Trophoblast cell (in vitro differentiated cells and primary cell): Measurements from ENCODE around the gene EVPL. TPM values are rescaled to one million over a fixed set of nuclear protein-coding genes. Genes with fewer than 3 reads are reported as not detected.

Experiments used
- DNase-seq, 2 donors: peaks; one replicate each; pipeline ENCODE4 v3.0.0-alpha.2; 2016
- H2AFZ ChIP-seq: 2 replicates; pipeline ENCODE4 v1.6.1; 2013; ENCODE audit warnings: low read length, moderate library complexity, mild to moderate bottlenecking; ENCODE audit not compliant: insufficient read depth, poor library complexity
- H2AK5ac ChIP-seq: 2 replicates; pipeline ENCODE4 v1.6.1; 2013; ENCODE audit warnings: mild to moderate bottlenecking, low read length
- H2BK120ac ChIP-seq: 2 replicates; pipeline ENCODE4 v1.6.1; 2013; ENCODE audit warnings: low read length, mild to moderate bottlenecking, moderate library complexity; ENCODE audit not compliant: insufficient read depth, poor library complexity
- H2BK12ac ChIP-seq: 2 replicates; pipeline ENCODE4 v1.6.1; 2013; ENCODE audit warnings: mild to moderate bottlenecking, low read length, moderate library complexity
- H2BK5ac ChIP-seq: 2 replicates; pipeline ENCODE4 v1.6.1; 2013; ENCODE audit warnings: low read length, low read depth, moderate library complexity, mild to moderate bottlenecking; ENCODE audit not compliant: poor library complexity
- H3K14ac ChIP-seq: 2 replicates; pipeline ENCODE4 v1.6.1; 2013; ENCODE audit warnings: mild to moderate bottlenecking, low read length
- H3K18ac ChIP-seq: 2 replicates; pipeline ENCODE4 v1.6.1; 2013; ENCODE audit warnings: mild to moderate bottlenecking, low read length
- H3K23ac ChIP-seq: 2 replicates; pipeline ENCODE4 v1.6.1; 2013; ENCODE audit warnings: low read length
- H3K27ac ChIP-seq: 2 replicates; pipeline ENCODE4 v1.5.1; 2013; ENCODE audit warnings: low read depth, mild to moderate bottlenecking, inconsistent platforms, low read length, moderate library complexity
- H3K27me3 ChIP-seq: 2 replicates; pipeline ENCODE4 v1.6.1; 2013; ENCODE audit warnings: inconsistent platforms, mild to moderate bottlenecking, low read length, moderate library complexity; ENCODE audit not compliant: insufficient read depth
- H3K36me3 ChIP-seq, 2 experiments: 1 replicate in 1 of 2; 2 replicates in 1 of 2; pipeline ENCODE4 v1.6.1; 2013; ENCODE audit warnings: low read length in 2 of 2, mild to moderate bottlenecking in 2 of 2, moderate library complexity in 1 of 2; ENCODE audit not compliant: insufficient read depth in 2 of 2, control insufficient read depth in 1 of 2
- H3K4ac ChIP-seq: 2 replicates; pipeline ENCODE4 v1.6.1; 2013; ENCODE audit warnings: low read depth, mild to moderate bottlenecking, low read length, moderate library complexity
- H3K4me1 ChIP-seq, 2 experiments: 1 replicate in 1 of 2; 2 replicates in 1 of 2; pipeline ENCODE4 v1.6.1; 2013; ENCODE audit warnings: low read length in 2 of 2, mild to moderate bottlenecking in 2 of 2, moderate library complexity in 1 of 2; ENCODE audit not compliant: insufficient read depth in 2 of 2, control insufficient read depth in 1 of 2
- H3K4me2 ChIP-seq: 2 replicates; pipeline ENCODE4 v1.6.1; 2013; ENCODE audit warnings: inconsistent platforms, mild to moderate bottlenecking, low read length, moderate library complexity
- H3K4me3 ChIP-seq: 2 replicates; pipeline ENCODE4 v1.5.1; 2013; ENCODE audit warnings: mild to moderate bottlenecking, low read depth, low read length, inconsistent platforms
- H3K79me1 ChIP-seq: one replicate; pipeline ENCODE4 v1.6.1; 2013; ENCODE audit warnings: low read length
- H3K79me2 ChIP-seq: 2 replicates; pipeline ENCODE4 v1.6.1; 2013; ENCODE audit warnings: low read length, mild to moderate bottlenecking; ENCODE audit not compliant: control insufficient read depth, insufficient read depth, poor library complexity
- H3K9ac ChIP-seq: 2 replicates; pipeline ENCODE4 v1.6.1; 2013; ENCODE audit warnings: mild to moderate bottlenecking, low read length
- H3K9me3 ChIP-seq: 2 replicates; pipeline ENCODE4 v1.6.1; 2013; ENCODE audit warnings: low read depth, mild to moderate bottlenecking, control low read depth, inconsistent platforms, low read length; ENCODE audit not compliant: insufficient read depth
- H4K12ac ChIP-seq: 2 replicates; pipeline ENCODE4 v1.6.1; 2013; ENCODE audit warnings: low read depth, mild to moderate bottlenecking, low read length, moderate library complexity
- H4K8ac ChIP-seq: 2 replicates; pipeline ENCODE4 v1.6.1; 2013; ENCODE audit warnings: low read depth, mild to moderate bottlenecking, low read length, moderate library complexity
- H4K91ac ChIP-seq: one replicate; pipeline ENCODE4 v1.6.1; 2013; ENCODE audit warnings: low read depth, mild to moderate bottlenecking, low read length, moderate library complexity
- WGBS: extraction: QIAGEN DNeasy Blood & Tissue Kit; methylation state at CpG from one replicate; pipeline ENCODE4 v1.1.7; 2013; ENCODE audit warnings: missing lambda C conversion rate; ENCODE audit not compliant: insufficient read length, insufficient coverage; ENCODE audit errors: extremely low coverage; 5-methylcytosine and 5-hydroxymethylcytosine counted together
- polyA plus RNA-seq: library from polyadenylated mRNA; stranded (reverse); fragments of 200-250 nt; gene quantifications from 2 replicates; pipeline ENCODE4 v1.2.3, GENCODE V29; 2013

EVPL gene
- 0.04 and 0.06 TPM in 2 replicates for polyA plus RNA-seq

- Histone ChIP-seq H3K4me2 (no peak within 1 kb of the TSS), H2BK12ac (no peak within 1 kb of the TSS), H3K9ac (no peak within 1 kb of the TSS), H3K36me3 (no peaks in the 10 kb centered on the region), H3K23ac (no peak within 1 kb of the TSS), H2BK5ac (no peak within 1 kb of the TSS), H3K27ac (no peak within 1 kb of the TSS), H3K4ac (no peak within 1 kb of the TSS), H4K12ac (peak within 1 kb of the TSS; percentile 31), H2AK5ac (no peak within 1 kb of the TSS), H3K14ac (no peak within 1 kb of the TSS), H3K4me3 (no peak within 1 kb of the TSS), H3K27me3 (no peaks in the 10 kb centered on the region), H3K18ac (no peak within 1 kb of the TSS), H3K79me2 (no peaks in the 10 kb centered on the region), H3K9me3 (peaks cover 3% of the 10 kb centered on the region), H4K8ac (no peak within 1 kb of the TSS), H3K79me1 (no peaks in the 10 kb centered on the region), H2BK120ac (no peak within 1 kb of the TSS), H4K91ac (no peak within 1 kb of the TSS), H2AFZ (no peak within 1 kb of the TSS), H3K4me1 (peaks cover 0 to 5% of the 10 kb centered on the region in 2 experiments)
- WGBS = no CpG with 5 or more reads among the region's 24 CpGs
- DNase-seq = peak in 1 of 2 donors; percentile 43
Measured at GRCh38 chr17:76027159-76027839, at the start of gene EVPL. Gene EVPL (minus strand): TSS chr17:76027306. CDS start chr17:76027198, 108 bp downstream.

- no peak overlapping the region for H3K9ac ChIP-seq
- peaks cover 9 to 15% of the 10 kb centered on the region in 2 experiments for H3K4me1 ChIP-seq
- H3K79me2 ChIP-seq = peaks cover 9% of the 10 kb centered on the region
- no peak overlapping the region for H2BK5ac ChIP-seq
- H2AK5ac ChIP-seq = no peak overlapping the region
- no peak overlapping the region for H3K23ac ChIP-seq
- H2AFZ ChIP-seq = no peak overlapping the region
- H3K36me3 ChIP-seq = no peaks in the 10 kb centered on the region
- no peak overlapping the region for H4K12ac ChIP-seq
- H2BK120ac ChIP-seq = no peak overlapping the region
- no peak overlapping the region for H4K91ac ChIP-seq
- H3K79me1 ChIP-seq = peaks cover 10% of the 10 kb centered on the region
- no peak overlapping the region for H3K4me2 ChIP-seq
- no peak overlapping the region for H3K14ac ChIP-seq
- H3K4me3 ChIP-seq = no peak overlapping the region
- no peak overlapping the region for H3K27ac ChIP-seq
- H3K9me3 ChIP-seq = peaks cover 20% of the 10 kb centered on the region
- H3K18ac ChIP-seq = no peak overlapping the region
- H4K8ac ChIP-seq = no peak overlapping the region
- H3K27me3 ChIP-seq = peaks cover 55% of the 10 kb centered on the region
- no peak overlapping the region for H2BK12ac ChIP-seq
- no peak for DNase-seq
- no CpG with 5 or more reads among the region's 41 CpGs for WGBS
- H3K4ac ChIP-seq = no peak overlapping the region
Measured at GRCh38 chr17:76076146-76076764, 49.1 kb upstream of the EVPL start.

- no peak for DNase-seq
- Histone ChIP-seq H3K4ac (no peak overlapping the region), H2BK5ac (no peak overlapping the region), H2BK120ac (no peak overlapping the region), H3K4me3 (no peak overlapping the region), H2AK5ac (no peak overlapping the region), H3K79me2 (peaks cover 9% of the 10 kb centered on the region), H3K4me1 (peaks cover 8 to 13% of the 10 kb centered on the region in 2 experiments), H3K4me2 (no peak overlapping the region), H3K14ac (no peak overlapping the region), H3K9me3 (peaks cover 20% of the 10 kb centered on the region), H3K27me3 (peaks cover 55% of the 10 kb centered on the region), H3K79me1 (peaks cover 10% of the 10 kb centered on the region), H2AFZ (no peak overlapping the region), H4K12ac (no peak overlapping the region), H4K91ac (no peak overlapping the region), H2BK12ac (no peak overlapping the region), H3K36me3 (no peaks in the 10 kb centered on the region), H4K8ac (no peak overlapping the region), H3K23ac (no peak overlapping the region), H3K9ac (no peak overlapping the region), H3K18ac (no peak overlapping the region), H3K27ac (no peak overlapping the region)
- WGBS = no CpG with 5 or more reads among the region's 48 CpGs
Measured at GRCh38 chr17:76075364-76076145, 48.4 kb upstream of the EVPL start.

GRCh38 chr17:76074390-76075363 lies 47.6 kb upstream of the EVPL start, which contains the start of gene GALR2:
Gene GALR2 (plus strand): TSS chr17:76074781. CDS start chr17:76074884, 103 bp downstream.
- WGBS = no CpG with 5 or more reads among the region's 92 CpGs
- Histone ChIP-seq H3K23ac (no peak within 1 kb of the TSS), H3K14ac (no peak within 1 kb of the TSS)

More at GRCh38 chr17:76074390-76075363, 47.6 kb upstream of the EVPL start, which contains the start of gene GALR2:
- Histone ChIP-seq H3K79me1 (peaks cover 10% of the 10 kb centered on the region), H4K91ac (no peak within 1 kb of the TSS), H3K27me3 (peaks cover 55% of the 10 kb centered on the region), H2BK120ac (no peak within 1 kb of the TSS), H3K4me1 (peaks cover 7 to 9% of the 10 kb centered on the region in 2 experiments), H3K18ac (no peak within 1 kb of the TSS), H2AK5ac (no peak within 1 kb of the TSS), H2BK12ac (no peak within 1 kb of the TSS), H4K12ac (no peak within 1 kb of the TSS), H4K8ac (no peak within 1 kb of the TSS), H2BK5ac (no peak within 1 kb of the TSS), H3K36me3 (peaks cover 2% of the 10 kb centered on the region in 2 experiments), H3K79me2 (peaks cover 9% of the 10 kb centered on the region), H3K27ac (no peak within 1 kb of the TSS), H3K4ac (no peak within 1 kb of the TSS), H3K9me3 (peaks cover 18% of the 10 kb centered on the region), H3K9ac (no peak within 1 kb of the TSS), H2AFZ (no peak within 1 kb of the TSS), H3K4me3 (no peak within 1 kb of the TSS), H3K4me2 (peak within 1 kb of the TSS; percentile 32)
- no peak for DNase-seq
